ENCODE data around the gene ZNF438.

The ZNF438 gene

GRCh38 chr10:30826679-30827078 lies 205.0 kb downstream of the ZNF438 start:
- no peak for DNase-seq (ENCODE audit: low read depth in 2 of 2)

GRCh38 chr10:30825495-30825894 lies 206.2 kb downstream of the ZNF438 start:
- DNase-seq (ENCODE audit: low read depth in 2 of 2) = no peak

- no peak for DNase-seq (ENCODE audit: low read depth in 2 of 2)
Measured at GRCh38 chr10:30825022-30825421, 206.6 kb downstream of the ZNF438 start.

- no peak for DNase-seq (ENCODE audit: low read depth in 2 of 2)
Measured at GRCh38 chr10:30823651-30824050, 208.0 kb downstream of the ZNF438 start.

- DNase-seq (ENCODE audit: low read depth in 2 of 2) = no peak
Measured at GRCh38 chr10:30822693-30823465, 208.8 kb downstream of the ZNF438 start.

GRCh38 chr10:30821994-30822692 lies 209.5 kb downstream of the ZNF438 start:
- no peak for DNase-seq (ENCODE audit: low read depth in 2 of 2)

GRCh38 chr10:30821261-30821993 lies 210.2 kb downstream of the ZNF438 start:
- DNase-seq (ENCODE audit: low read depth in 2 of 2) = no peak

- DNase-seq (ENCODE audit: low read depth in 2 of 2) = no peak
Measured at GRCh38 chr10:30820261-30820991, 211.2 kb downstream of the ZNF438 start.

GRCh38 chr10:30819341-30820181 lies 212.1 kb downstream of the ZNF438 start:
- DNase-seq (ENCODE audit: low read depth in 2 of 2) = no peak

GRCh38 chr10:30818854-30819253 lies 212.8 kb downstream of the ZNF438 start:
- DNase-seq (ENCODE audit: low read depth in 2 of 2) = no peak

- DNase-seq (ENCODE audit: low read depth in 2 of 2) = no peak
Measured at GRCh38 chr10:30818010-30818660, 213.5 kb downstream of the ZNF438 start.

GRCh38 chr10:30817541-30817940 lies 214.1 kb downstream of the ZNF438 start:
- DNase-seq (ENCODE audit: low read depth in 2 of 2) = no peak

GRCh38 chr10:30816820-30817171 lies 214.9 kb downstream of the ZNF438 start:
- DNase-seq (ENCODE audit: low read depth in 2 of 2) = no peak

GRCh38 chr10:30816159-30816819 lies 215.4 kb downstream of the ZNF438 start:
- no peak for DNase-seq (ENCODE audit: low read depth in 2 of 2)

- no peak for DNase-seq (ENCODE audit: low read depth in 2 of 2)
Measured at GRCh38 chr10:30813872-30814481, 217.7 kb downstream of the ZNF438 start.

- DNase-seq (ENCODE audit: low read depth in 2 of 2) = no peak
Measured at GRCh38 chr10:30812018-30812851, 219.4 kb downstream of the ZNF438 start.

- DNase-seq (ENCODE audit: low read depth in 2 of 2) = no peak
Measured at GRCh38 chr10:30811276-30812017, 220.2 kb downstream of the ZNF438 start.

- DNase-seq (ENCODE audit: low read depth in 2 of 2) = no peak
Measured at GRCh38 chr10:30810416-30810815, 221.2 kb downstream of the ZNF438 start.

Measured in activated CD4-positive, alpha-beta T cell treated with anti-CD3 and anti-CD28 coated beads for 24 hours (primary cell).